Esophagus muscularis mucosa (tissue), 4 donors: ENCODE measurements around the gene LAD1. TPM values are rescaled to one million over a fixed set of nuclear protein-coding genes. Genes with fewer than 3 reads are reported as not detected.

Experiments used
- DNase-seq: peaks from one replicate; pipeline ENCODE4 v3.0.0-alpha.2; 2017; ENCODE audit errors: extremely low spot score
- H3K27ac ChIP-seq, 4 donors: fragments of 200-600 bp; sonication (generic); replicated peaks in 1 of 4; 1 replicate in 3 of 4; 2 replicates in 1 of 4; pipeline ENCODE4 v1.5.1; 2016 to 2019; ENCODE audit warnings: mild to moderate bottlenecking in 1 of 4
- H3K27me3 ChIP-seq, 4 donors: fragments of 200-600 bp; sonication (generic); one replicate each; pipeline versions ENCODE4 v1.5.1 to v1.6.0; 2016 to 2019
- H3K36me3 ChIP-seq, 4 donors: fragments of 200-600 bp; sonication (generic); one replicate each; pipeline ENCODE4 v1.5.1; 2016 to 2019
- H3K4me1 ChIP-seq, 4 donors: fragments of 200-600 bp; sonication (generic); one replicate each; pipeline ENCODE4 v1.5.1; 2016 to 2019
- H3K4me3 ChIP-seq, 4 donors: fragments of 200-600 bp; sonication (generic); 1 replicate in 2 of 4; 2 replicates in 2 of 4; pipeline ENCODE4 v1.5.1; 2016 to 2019; ENCODE audit warnings: mild to moderate bottlenecking in 4 of 4, moderate library complexity in 1 of 4
- H3K9me3 ChIP-seq, 4 donors: fragments of 200-600 bp; sonication (generic); 1 replicate in 3 of 4; 2 replicates in 1 of 4; pipeline ENCODE4 v1.5.1; 2016 to 2019
- CTCF ChIP-seq, 3 experiments: fragments of 200-600 bp in 2 of 3; fragments of 450-650 bp in 1 of 3; sonication (generic) in 2 of 3; IDR thresholded peaks; one replicate each; pipeline ENCODE4 v1.5.1; 2017 to 2019; ENCODE audit warnings: antibody characterized with exemption in 3 of 3, mild to moderate bottlenecking in 2 of 3, moderate library complexity in 1 of 3
- EP300 ChIP-seq: sonication (generic); formaldehyde crosslinking; IDR thresholded peaks from one replicate; pipeline ENCODE4 v1.6.1; 2017; ENCODE audit warnings: antibody characterized with exemption
- POLR2A ChIP-seq: fragments of 450-650 bp; IDR thresholded peaks from one replicate; pipeline ENCODE4 v1.6.1; 2017; ENCODE audit warnings: antibody characterized with exemption, moderate library complexity, mild to moderate bottlenecking, low read depth
- POLR2AphosphoS5 ChIP-seq, 2 donors: sonication (generic); formaldehyde crosslinking; IDR thresholded peaks; one replicate each; pipeline ENCODE4 v1.6.1; 2017; ENCODE audit warnings: antibody characterized with exemption in 2 of 2
- WGBS: methylation state at CpG from one replicate; pipeline ENCODE4 v1.1.5; 2018; 5-methylcytosine and 5-hydroxymethylcytosine counted together
- intact Hi-C: fragments of 100-400 bp; cut with DNase I; formaldehyde crosslinking; loops from one replicate; pipeline ENCODE4 v1.15.1; 2023
- total RNA-seq, 4 donors: library from RNA; depleted of rRNA; stranded (reverse); fragments of >200 nt; gene quantifications; one replicate each; pipeline versions ENCODE4 v1.1.0 to v1.2.1, GENCODE V29; 2016

Gene LAD1
- total RNA-seq, 4 donors from 2014 or later = 0.17 TPM; not detected in 3

DNA sequence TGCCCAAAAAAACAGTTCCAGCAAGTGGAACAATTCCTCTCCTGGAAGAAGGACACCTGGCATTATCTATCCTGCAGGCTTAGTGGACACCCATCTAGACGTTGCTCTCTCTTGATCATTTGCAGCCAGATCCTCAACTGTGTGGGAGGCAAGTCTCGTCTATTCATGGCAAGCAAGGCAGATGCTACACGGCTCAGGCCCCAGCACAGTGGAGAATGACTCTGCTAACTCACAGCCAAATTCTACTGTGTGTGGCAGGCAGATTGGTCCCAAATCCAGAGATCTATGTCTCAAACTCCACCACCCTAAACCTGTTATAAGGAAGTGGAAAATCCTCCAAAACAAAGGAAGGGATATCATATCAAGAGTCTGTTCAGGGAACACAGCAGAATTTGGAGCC, 28.6 kb downstream of the LAD1 start:
- Histone ChIP-seq H3K27me3 (peaks cover 0 to 45% (median 0%) of the 10 kb centered on the region in 4 donors), H3K9me3 (no peaks in the 10 kb centered on the region), H3K27ac (no peak overlapping the region), H3K36me3 (peaks cover 0 to 92% (median 0%) of the 10 kb centered on the region in 4 donors), H3K4me1 (peaks cover 0 to 12% (median 0%) of the 10 kb centered on the region in 4 donors), H3K4me3 (no peak overlapping the region)
- WGBS = 60% methylated on average over 3 of the region's 3 CpGs
- intact Hi-C loops = no loop called here
- DNase-seq = no peak
- no peak for TF ChIP-seq EP300
- no peak for TF ChIP-seq CTCF (IDR thresholded peaks at IDR 0.05)
- TF ChIP-seq POLR2AphosphoS5 (IDR thresholded peaks at IDR 0.05) = no peak
- no peak for TF ChIP-seq POLR2A

DNA sequence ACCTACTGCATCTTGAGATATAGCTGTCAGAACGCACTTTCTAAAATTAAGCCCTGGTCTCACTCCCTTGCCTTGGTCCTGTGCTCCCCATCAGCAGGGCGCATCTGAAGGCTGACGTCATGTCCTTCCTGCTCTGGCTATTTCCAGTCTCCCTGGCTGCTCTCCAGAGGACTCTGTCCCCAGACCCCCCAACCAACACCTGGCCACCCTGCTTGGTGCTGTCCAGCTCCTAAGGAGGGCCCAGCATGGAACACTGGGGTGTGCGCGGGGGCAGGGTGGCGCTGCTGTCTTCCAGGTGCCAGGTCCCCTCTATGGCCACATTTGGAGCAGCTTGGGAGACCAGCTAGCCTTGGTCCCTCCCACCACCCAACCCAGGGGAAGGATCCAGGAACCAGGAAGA, 29.9 kb downstream of the LAD1 start:
- TF ChIP-seq EP300 (no peak), POLR2A (no peak), CTCF (IDR thresholded peaks at IDR 0.05) (no peak), POLR2AphosphoS5 (IDR thresholded peaks at IDR 0.05) (no peak)
- Histone ChIP-seq H3K27me3 (peaks cover 0 to 36% (median 0%) of the 10 kb centered on the region in 4 donors), H3K9me3 (no peaks in the 10 kb centered on the region), H3K36me3 (peaks cover 0 to 98% (median 0%) of the 10 kb centered on the region in 4 donors), H3K4me1 (peaks cover 0 to 12% (median 0%) of the 10 kb centered on the region in 4 donors), H3K27ac (no peak overlapping the region), H3K4me3 (no peak overlapping the region)
- intact Hi-C loops = no loop called here
- WGBS = 96% methylated on average over 6 of the region's 6 CpGs
- DNase-seq = no peak

DNA sequence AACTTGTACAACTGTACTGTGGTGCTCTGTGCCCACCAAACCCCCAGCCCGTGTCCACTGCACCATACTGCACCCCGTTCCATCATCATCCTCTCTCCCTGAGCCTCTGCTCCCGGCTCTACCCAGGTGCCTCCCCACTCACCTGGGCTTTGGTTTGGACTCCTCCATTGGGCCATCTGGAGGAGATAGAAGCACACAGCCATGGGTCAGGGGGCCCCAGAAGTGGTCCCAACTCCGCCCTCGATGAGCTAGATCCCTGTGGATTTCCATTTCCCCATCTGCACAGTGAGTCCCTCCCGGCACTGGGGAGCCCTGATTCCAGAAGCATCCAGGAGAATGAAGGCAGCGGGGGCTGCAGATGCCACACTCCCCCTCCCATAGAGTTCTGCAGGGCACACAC, 32.4 kb downstream of the LAD1 start:
- intact Hi-C loops = no loop called here
- peaks cover 0 to 98% (median 0%) of the 10 kb centered on the region in 4 donors for H3K36me3 ChIP-seq
- no peak for DNase-seq
- H3K9me3 ChIP-seq = no peaks in the 10 kb centered on the region
- H3K4me3 ChIP-seq = no peak overlapping the region
- H3K4me1 ChIP-seq = peaks cover 0 to 12% (median 0%) of the 10 kb centered on the region in 4 donors
- WGBS = 80% methylated on average over 6 of the region's 7 CpGs
- TF ChIP-seq CTCF (IDR thresholded peaks at IDR 0.05) = no peak
- TF ChIP-seq POLR2A = no peak
- no peak for TF ChIP-seq POLR2AphosphoS5 (IDR thresholded peaks at IDR 0.05)
- TF ChIP-seq EP300 = no peak
- peaks cover 0 to 20% (median 0%) of the 10 kb centered on the region in 4 donors for H3K27me3 ChIP-seq
- no peak overlapping the region for H3K27ac ChIP-seq

DNA sequence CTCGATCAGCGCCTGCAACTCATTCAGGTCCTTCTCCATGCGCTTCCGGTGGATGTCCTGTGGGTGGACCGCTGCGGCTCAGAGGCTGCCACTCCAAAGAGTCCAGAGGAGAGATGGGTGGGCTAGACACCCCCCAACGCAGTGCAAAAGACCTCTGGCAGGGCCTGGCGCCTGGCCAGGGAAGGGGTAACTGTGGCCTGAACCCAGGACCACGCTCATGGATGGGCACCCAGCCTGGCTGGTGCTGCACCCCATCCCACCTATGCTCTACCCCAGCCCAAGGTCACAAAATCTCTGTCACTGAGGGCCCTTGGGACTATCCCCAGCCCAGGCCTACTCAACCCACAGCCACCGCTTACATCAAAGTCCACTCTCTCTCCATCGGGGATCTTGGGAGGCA, 33.9 kb downstream of the LAD1 start:
- no peak for DNase-seq
- H3K27ac ChIP-seq = no peak overlapping the region
- H3K4me1 ChIP-seq = peaks cover 0 to 12% (median 0%) of the 10 kb centered on the region in 4 donors
- peaks cover 0 to 20% (median 0%) of the 10 kb centered on the region in 4 donors for H3K27me3 ChIP-seq
- peaks cover 0 to 98% (median 0%) of the 10 kb centered on the region in 4 donors for H3K36me3 ChIP-seq
- intact Hi-C loops = no loop called here
- H3K4me3 ChIP-seq = no peak overlapping the region
- 80% methylated on average over 9 of the region's 11 CpGs for WGBS
- TF ChIP-seq POLR2A (no peak), EP300 (no peak), CTCF (IDR thresholded peaks at IDR 0.05) (no peak), POLR2AphosphoS5 (IDR thresholded peaks at IDR 0.05) (no peak)
- H3K9me3 ChIP-seq = no peaks in the 10 kb centered on the region

DNA sequence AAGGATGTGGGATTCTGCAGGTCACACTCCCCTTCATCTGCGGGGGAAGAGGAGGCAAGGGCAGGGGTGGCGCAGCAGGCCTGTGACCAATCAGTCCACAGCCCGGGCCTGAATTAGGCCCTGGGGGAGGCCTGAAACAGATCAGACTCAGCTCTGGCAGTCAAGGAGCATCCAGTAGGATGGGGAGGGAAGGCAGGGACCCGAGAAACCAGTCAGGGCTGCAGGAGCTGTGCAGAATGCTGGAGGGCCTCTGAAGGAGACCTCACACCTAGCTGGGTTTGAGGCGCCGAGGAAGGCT, 34.4 kb downstream of the LAD1 start:
- TF ChIP-seq CTCF (IDR thresholded peaks at IDR 0.05) = no peak
- TF ChIP-seq POLR2A = no peak
- no peak for TF ChIP-seq POLR2AphosphoS5 (IDR thresholded peaks at IDR 0.05)
- TF ChIP-seq EP300 = no peak
- H3K4me3 ChIP-seq = no peak overlapping the region
- no peak for DNase-seq
- peaks cover 0 to 12% (median 0%) of the 10 kb centered on the region in 4 donors for H3K4me1 ChIP-seq
- H3K9me3 ChIP-seq = no peaks in the 10 kb centered on the region
- 87% methylated on average over 6 of the region's 6 CpGs for WGBS
- intact Hi-C loops = no loop called here
- no peak overlapping the region for H3K27ac ChIP-seq
- H3K36me3 ChIP-seq = peaks cover 0 to 98% (median 0%) of the 10 kb centered on the region in 4 donors
- H3K27me3 ChIP-seq = peaks cover 0 to 20% (median 0%) of the 10 kb centered on the region in 4 donors
